ENCODE results near the gene SFMBT2. TPM values are rescaled to one million over a fixed set of nuclear protein-coding genes. Genes with fewer than 3 reads are reported as not detected.
A peak's percentile ranks its signal among the peaks of the same experiment; 100 is the strongest.
"Not testable (repeated sequence)": the region's sequence is repeated elsewhere in the genome, so short reads cannot be mapped to it uniquely, and the experiment has no call there.

SFMBT2 gene
- total RNA-seq, 2 donors from 2014 or later = 25.6 to 32.1 TPM

GRCh38 chr10:7195118-7195517 lies 215.7 kb downstream of the SFMBT2 start:
- no peak for DNase-seq (ENCODE audit: low spot score in 2 of 2)
- Mint-ChIP-seq H3K27ac (no peak overlapping the region), H3K36me3 (peaks cover 59 to 79% of the 10 kb centered on the region in 2 donors), H3K9me3 (peaks cover 12 to 31% of the 10 kb centered on the region in 2 donors)
- no peak for ATAC-seq

- peak overlapping the region; percentile 44 to 88 for H3K27ac Mint-ChIP-seq
- no peak for DNase-seq (ENCODE audit: low spot score in 2 of 2)
- ATAC-seq = no peak
- H3K9me3 Mint-ChIP-seq = peaks cover 12 to 31% of the 10 kb centered on the region in 2 donors
- peaks cover 61 to 76% of the 10 kb centered on the region in 2 donors for H3K36me3 Mint-ChIP-seq
These were observed 216.3 kb downstream of the SFMBT2 start for GRCh38 chr10:7194571-7194970.

- ATAC-seq (peak; percentile 79 to 88), DNase-seq (ENCODE audit: low spot score in 2 of 2) (peak; percentile 22 to 59)
- Mint-ChIP-seq H3K27ac (peak overlapping the region; percentile 88 to 90), H3K9me3 (peaks cover 12 to 31% of the 10 kb centered on the region in 2 donors), H3K36me3 (peaks cover 60 to 84% of the 10 kb centered on the region in 2 donors)
These were observed 217.5 kb downstream of the SFMBT2 start for GRCh38 chr10:7193369-7193768.

- H3K9me3 Mint-ChIP-seq = peaks cover 12 to 31% of the 10 kb centered on the region in 2 donors
- ATAC-seq (peak; percentile 85), DNase-seq (ENCODE audit: low spot score in 2 of 2) (peak; percentile 37 to 71)
- H3K27ac Mint-ChIP-seq = peak overlapping the region; percentile 81 to 88
- H3K36me3 Mint-ChIP-seq = peaks cover 57 to 84% of the 10 kb centered on the region in 2 donors
These were observed 217.9 kb downstream of the SFMBT2 start for GRCh38 chr10:7192831-7193361.

- H3K36me3 Mint-ChIP-seq = peaks cover 49 to 83% of the 10 kb centered on the region in 2 donors
- peaks cover 12 to 31% of the 10 kb centered on the region in 2 donors for H3K9me3 Mint-ChIP-seq
- ATAC-seq (no peak), DNase-seq (ENCODE audit: low spot score in 2 of 2) (no peak)
- H3K27ac Mint-ChIP-seq = peak overlapping the region; percentile 81 to 88
These were observed 218.8 kb downstream of the SFMBT2 start for GRCh38 chr10:7192061-7192460.

DNA sequence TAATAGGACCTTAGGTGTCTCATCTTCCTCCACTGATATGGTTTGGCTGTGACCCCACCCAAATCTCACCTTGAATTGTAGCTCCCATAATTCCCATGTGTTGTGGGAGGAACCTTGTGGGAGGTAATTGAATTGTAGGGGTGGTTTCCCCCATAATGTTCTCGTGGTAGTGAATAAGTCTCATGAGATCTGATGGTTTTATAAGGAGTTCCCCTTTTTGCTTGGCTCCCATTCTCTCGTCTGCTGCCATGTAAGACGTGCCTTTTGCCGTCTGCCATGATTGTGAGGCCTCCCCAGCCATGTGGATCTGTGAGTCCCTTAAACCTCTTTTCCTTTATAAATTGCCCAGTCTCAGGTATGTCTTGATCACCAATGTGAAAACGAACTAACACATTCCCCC lies 220.1 kb downstream of the SFMBT2 start:
- Mint-ChIP-seq H3K36me3 (peaks cover 42 to 75% of the 10 kb centered on the region in 2 donors), H3K27ac (peak overlapping the region in 1 of 2 donors; percentile 50), H3K9me3 (peaks cover 6 to 23% of the 10 kb centered on the region in 2 donors)
- not testable (repeated sequence) for ATAC-seq; DNase-seq (ENCODE audit: low spot score in 2 of 2)

DNA sequence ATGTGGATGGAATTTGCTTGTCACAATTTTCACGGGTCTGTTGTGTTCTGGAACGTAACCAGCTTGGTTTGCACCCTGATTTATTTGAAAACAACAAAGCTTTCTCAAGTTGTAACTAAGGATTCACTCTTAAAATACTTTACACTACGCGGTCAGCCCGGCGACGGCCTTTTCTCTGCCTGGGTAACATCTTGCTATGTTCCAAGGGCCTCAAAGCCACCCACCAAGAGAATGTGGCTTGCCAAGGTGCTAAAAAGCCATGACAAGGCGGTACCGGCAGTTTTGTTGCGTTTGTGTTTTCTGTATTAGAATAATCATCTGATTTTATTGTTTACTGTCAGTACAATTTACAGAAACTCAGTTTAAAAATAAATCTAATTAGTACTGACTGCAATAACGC lies 220.9 kb downstream of the SFMBT2 start:
- ATAC-seq (no peak), DNase-seq (ENCODE audit: low spot score in 2 of 2) (no peak)
- peaks cover 8 to 17% of the 10 kb centered on the region in 2 donors for H3K9me3 Mint-ChIP-seq
- H3K36me3 Mint-ChIP-seq = peaks cover 40 to 73% of the 10 kb centered on the region in 2 donors
- no peak overlapping the region for H3K27ac Mint-ChIP-seq

DNA sequence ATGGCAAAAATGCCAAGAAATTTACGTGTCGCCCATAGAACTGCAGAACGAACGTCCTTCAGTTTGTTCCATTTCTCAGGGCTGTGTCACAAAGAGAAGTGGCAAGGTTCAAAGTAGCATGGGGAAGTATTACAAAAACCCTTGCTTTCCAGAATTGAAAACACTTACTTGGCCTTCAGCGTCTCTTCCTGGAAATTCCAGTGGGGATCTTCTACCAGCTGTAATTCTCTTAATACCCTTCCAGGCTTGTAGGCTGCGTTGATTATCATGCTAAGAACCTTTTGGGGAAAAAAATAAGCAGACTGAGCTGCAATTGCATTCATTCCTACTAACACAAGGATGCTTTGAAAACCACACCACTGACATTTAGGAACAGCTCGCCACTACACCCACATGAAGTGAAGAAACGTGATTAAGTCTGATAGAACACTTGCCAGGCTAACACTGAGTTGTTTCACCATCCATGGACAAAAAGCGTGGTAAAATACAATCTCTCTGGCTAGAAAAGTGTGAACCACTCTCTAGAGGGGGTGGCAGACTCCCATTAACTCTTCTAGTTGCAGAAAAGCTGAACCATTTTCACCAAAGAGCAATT lies 222.3 kb downstream of the SFMBT2 start:
- Mint-ChIP-seq H3K27ac (no peak overlapping the region), H3K9me3 (peaks cover 12 to 23% of the 10 kb centered on the region in 2 donors), H3K36me3 (peaks cover 45 to 73% of the 10 kb centered on the region in 2 donors)
- DNase-seq (ENCODE audit: low spot score in 2 of 2) = no peak
- no peak for ATAC-seq

- Mint-ChIP-seq H3K27ac (peak overlapping the region; percentile 81 to 89), H3K9me3 (peaks cover 12 to 27% of the 10 kb centered on the region in 2 donors), H3K36me3 (peaks cover 48 to 79% of the 10 kb centered on the region in 2 donors)
- peak in 1 of 2 donors; percentile 11 for DNase-seq (ENCODE audit: low spot score in 2 of 2)
- ATAC-seq = peak; percentile 83 to 91
These were observed 224.3 kb downstream of the SFMBT2 start for GRCh38 chr10:7186387-7187018.

DNA sequence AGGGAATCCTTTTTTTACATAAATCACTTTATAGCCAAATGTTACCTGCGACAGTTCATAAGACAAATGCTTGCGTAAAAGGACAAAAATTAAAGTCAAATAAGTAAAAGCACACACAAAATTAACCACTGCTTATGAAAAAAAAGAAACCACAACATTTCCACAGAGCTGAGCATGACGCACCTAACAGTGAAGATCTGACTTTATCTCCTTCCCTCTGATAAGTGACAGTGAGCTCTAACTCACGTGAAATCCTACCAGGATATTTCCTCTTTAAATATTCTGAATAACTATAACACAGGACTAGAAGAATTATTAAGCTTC lies 225.5 kb downstream of the SFMBT2 start:
- ATAC-seq = peak; percentile 64 to 68
- Mint-ChIP-seq H3K36me3 (peaks cover 39 to 72% of the 10 kb centered on the region in 2 donors), H3K27ac (peak overlapping the region; percentile 26 to 89), H3K9me3 (peaks cover 9 to 19% of the 10 kb centered on the region in 2 donors)
- no peak for DNase-seq (ENCODE audit: low spot score in 2 of 2)

DNA sequence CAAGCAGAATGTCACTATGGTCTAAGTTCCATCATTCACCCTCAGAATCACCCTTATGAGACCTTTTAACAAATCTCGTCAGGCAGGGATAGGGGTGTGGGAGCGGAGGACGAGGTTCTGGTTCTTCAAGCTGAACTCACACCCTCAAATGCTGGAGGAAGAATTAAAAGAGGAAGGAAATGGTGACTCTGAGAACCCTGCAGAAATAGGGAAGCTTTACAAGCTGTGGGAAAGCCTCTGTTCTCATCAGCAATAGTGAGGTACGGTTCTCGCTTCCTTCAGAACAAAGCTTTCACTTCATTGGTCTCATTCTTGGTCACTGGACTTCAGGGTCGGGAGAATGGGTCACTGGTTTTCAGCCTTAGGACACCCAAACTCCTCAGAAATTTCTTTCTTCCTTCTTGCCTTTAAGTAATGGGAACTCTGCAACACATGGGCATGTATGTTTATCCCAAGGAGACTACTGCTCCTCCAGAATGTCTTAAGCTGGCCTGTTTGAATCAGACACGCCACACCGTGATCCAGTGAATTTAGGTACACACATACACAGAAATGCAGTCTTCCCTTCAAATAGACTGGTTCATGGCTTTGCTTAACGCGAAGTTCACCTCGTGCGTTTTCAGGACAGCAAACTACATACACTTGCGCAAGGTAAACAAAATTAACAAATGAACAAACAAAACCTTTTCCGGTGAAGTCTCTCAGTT lies 226.0 kb downstream of the SFMBT2 start:
- Mint-ChIP-seq H3K9me3 (peaks cover 9 to 19% of the 10 kb centered on the region in 2 donors), H3K27ac (peak overlapping the region; percentile 47 to 89), H3K36me3 (peaks cover 39 to 72% of the 10 kb centered on the region in 2 donors)
- no peak for DNase-seq (ENCODE audit: low spot score in 2 of 2)
- peak in 1 of 2 donors; percentile 11 for ATAC-seq

GRCh38 chr10:7184116-7184515 lies 226.7 kb downstream of the SFMBT2 start:
- Mint-ChIP-seq H3K27ac (peak overlapping the region; percentile 47 to 89), H3K36me3 (peaks cover 35 to 65% of the 10 kb centered on the region in 2 donors), H3K9me3 (peaks cover 9 to 19% of the 10 kb centered on the region in 2 donors)
- not testable (repeated sequence) for DNase-seq (ENCODE audit: low spot score in 2 of 2)
- ATAC-seq = peak in 1 of 2 donors; percentile 45

- Mint-ChIP-seq H3K27ac (peak overlapping the region in 1 of 2 donors; percentile 44), H3K9me3 (peaks cover 9 to 19% of the 10 kb centered on the region in 2 donors), H3K36me3 (peaks cover 45 to 59% of the 10 kb centered on the region in 2 donors)
- ATAC-seq; DNase-seq (ENCODE audit: low spot score in 2 of 2): not testable (repeated sequence)
These were observed 228.5 kb downstream of the SFMBT2 start for GRCh38 chr10:7182327-7182726.

DNA sequence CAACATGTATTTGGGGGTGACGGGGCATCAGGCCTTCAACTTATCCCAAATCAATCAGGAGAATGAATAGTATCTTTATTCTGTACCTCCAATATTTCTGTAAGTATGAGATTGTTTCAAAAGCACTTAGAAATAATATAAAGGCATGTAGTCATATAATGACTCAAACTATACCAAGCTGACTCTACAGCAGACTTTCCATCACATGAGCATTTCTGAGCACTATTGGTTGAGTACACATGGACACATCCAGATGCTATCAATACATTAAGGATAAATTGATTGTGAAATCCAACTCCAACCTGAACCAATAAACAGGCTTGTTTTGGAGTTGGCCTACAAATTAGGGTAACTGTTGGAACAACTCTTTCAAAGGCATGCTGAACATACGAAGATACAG lies 229.4 kb downstream of the SFMBT2 start:
- Mint-ChIP-seq H3K27ac (no peak overlapping the region), H3K9me3 (peaks cover 12 to 19% of the 10 kb centered on the region in 2 donors), H3K36me3 (peaks cover 47 to 62% of the 10 kb centered on the region in 2 donors)
- ATAC-seq (peak; percentile 43 to 46), DNase-seq (ENCODE audit: low spot score in 2 of 2) (no peak)

GRCh38 chr10:7179536-7179935 lies 231.3 kb downstream of the SFMBT2 start:
- H3K27ac Mint-ChIP-seq = no peak overlapping the region
- no peak for ATAC-seq

GRCh38 chr10:7173948-7174347 lies 236.9 kb downstream of the SFMBT2 start:
- peaks cover 39 to 42% of the 10 kb centered on the region in 2 donors for H3K36me3 Mint-ChIP-seq
- H3K27ac Mint-ChIP-seq = no peak overlapping the region
- DNase-seq (ENCODE audit: low spot score in 2 of 2) = no peak
- peaks cover 8 to 11% of the 10 kb centered on the region in 2 donors for H3K9me3 Mint-ChIP-seq
- no peak for ATAC-seq

More at GRCh38 chr10:7179536-7179935, 231.3 kb downstream of the SFMBT2 start:
- Mint-ChIP-seq H3K9me3 (peaks cover 14 to 26% of the 10 kb centered on the region in 2 donors), H3K36me3 (peaks cover 56 to 70% of the 10 kb centered on the region in 2 donors)
- no peak for DNase-seq (ENCODE audit: low spot score in 2 of 2)

DNA sequence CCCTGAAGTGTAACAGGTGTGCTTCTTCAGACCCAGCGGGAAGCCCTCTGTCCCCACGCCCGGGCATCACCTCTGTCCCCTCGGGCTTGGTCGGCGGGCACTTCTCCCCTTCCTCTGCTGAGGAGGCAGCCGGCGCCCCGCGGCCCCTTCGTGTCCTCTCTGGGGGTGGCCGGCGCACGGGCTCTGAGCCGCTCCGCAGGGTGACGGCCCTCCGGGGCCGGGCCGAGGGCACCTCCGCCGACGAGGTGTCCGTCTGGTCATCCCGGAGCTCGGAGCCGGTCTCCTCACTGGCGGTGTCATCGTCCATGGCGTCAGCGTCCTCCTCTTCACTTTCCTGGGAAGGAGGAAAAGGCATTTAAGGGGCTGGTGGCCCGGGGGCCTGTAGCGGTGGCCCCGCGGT lies 239.0 kb downstream of the SFMBT2 start:
- Mint-ChIP-seq H3K27ac (no peak overlapping the region), H3K36me3 (peaks cover 24 to 32% of the 10 kb centered on the region in 2 donors), H3K9me3 (peaks cover 5 to 11% of the 10 kb centered on the region in 2 donors)
- ATAC-seq = no peak
- no peak for DNase-seq (ENCODE audit: low spot score in 2 of 2)

All from activated naive CD4-positive, alpha-beta T cell treated with anti-CD3 and anti-CD28 coated beads, Interleukin-2, amount 50 U/mL, for 72 hours (primary cell).